K562 (cell line): Measurements from ENCODE around the gene TMOD2. TPM values are rescaled to one million over a fixed set of nuclear protein-coding genes. Genes with fewer than 3 reads are reported as not detected.

Experiments
- ATF2 ChIP-seq: sonication (generic); formaldehyde crosslinking; IDR thresholded peaks from 2 replicates; pipeline ENCODE4 v1.8.1; 2022; ENCODE audit warnings: missing genetic modification reagents
- HBP1 ChIP-seq: fragments of 450-650 bp; formaldehyde crosslinking; IDR thresholded peaks from 2 replicates; pipeline ENCODE4 v1.4.0; 2022; ENCODE audit warnings: missing genetic modification characterization
- MAFF ChIP-seq: IDR thresholded peaks from 2 replicates; pipeline ENCODE4 v1.6.1; 2012; ENCODE audit warnings: low read length, improper control_type of control experiment
- NCOR1 ChIP-seq: fragments of 450-650 bp; IDR thresholded peaks from 2 replicates; pipeline ENCODE4 v1.6.1; 2016; ENCODE audit warnings: mild to moderate bottlenecking, moderate library complexity
- POLR2A ChIP-seq: fragments of 450-650 bp; conservative IDR thresholded peaks from 2 replicates; pipeline ENCODE4 v1.6.1; 2016
- TARDBP ChIP-seq: fragments of 450-650 bp; IDR thresholded peaks from 2 replicates; pipeline ENCODE4 v1.6.1; 2016
- USF1 ChIP-seq: sonication (generic); formaldehyde crosslinking; IDR thresholded peaks from 2 replicates; pipeline ENCODE4 v1.9.0; 2022; ENCODE audit warnings: mild to moderate bottlenecking, missing genetic modification reagents
- ZBTB34 ChIP-seq: fragments of 250-450 bp; sonication (Bioruptor Pico); IDR thresholded peaks from 2 replicates; pipeline ENCODE4 v1.8.0; 2021; ENCODE audit warnings: mild to moderate bottlenecking, moderate library complexity
- ZC3H8 ChIP-seq: fragments of 450-650 bp; IDR thresholded peaks from 2 replicates; pipeline ENCODE4 v1.6.1; 2017
- ZNF121 ChIP-seq: sonication (generic); formaldehyde crosslinking; conservative IDR thresholded peaks from 2 replicates; pipeline ENCODE4 v1.8.0; 2022; ENCODE audit warnings: missing genetic modification reagents
- ZNF184 ChIP-seq: sonication (generic); formaldehyde crosslinking; IDR thresholded peaks from 2 replicates; pipeline ENCODE4 v1.5.0; 2020; ENCODE audit warnings: missing genetic modification reagents
- ZNF280B ChIP-seq: fragments of 250-450 bp; sonication (Bioruptor Pico); IDR thresholded peaks from 2 replicates; pipeline ENCODE4 v1.5.1; 2021; ENCODE audit warnings: mild to moderate bottlenecking
- ZNF395 ChIP-seq: fragments of 200-800 bp; sonication (Bioruptor generic); IDR thresholded peaks from 2 replicates; pipeline ENCODE4 v1.6.1; 2017; ENCODE audit warnings: missing genetic modification characterization, missing compliant biosample characterization
- ZNF592 ChIP-seq: fragments of 450-650 bp; IDR thresholded peaks from 2 replicates; pipeline ENCODE4 v1.6.1; 2017; ENCODE audit warnings: antibody characterized with exemption, mild to moderate bottlenecking
- ZNF695 ChIP-seq: fragments of 450-650 bp; formaldehyde crosslinking; IDR thresholded peaks from 2 replicates; pipeline ENCODE4 v1.4.0; 2020; ENCODE audit warnings: mild to moderate bottlenecking, moderate library complexity
- ZNF717 ChIP-seq: fragments of 250-450 bp; sonication (Bioruptor Pico); IDR thresholded peaks from 2 replicates; pipeline ENCODE4 v1.5.0; 2021
- ZNF75A ChIP-seq: fragments of 450-650 bp; formaldehyde crosslinking; IDR thresholded peaks from 2 replicates; pipeline ENCODE4 v1.4.0; 2020; ENCODE audit warnings: mild to moderate bottlenecking
- ZSCAN32 ChIP-seq: fragments of 450-650 bp; formaldehyde crosslinking; IDR thresholded peaks from 2 replicates; pipeline ENCODE4 v1.4.0; 2020; ENCODE audit warnings: mild to moderate bottlenecking, moderate library complexity
- polyA plus RNA-seq, 8 experiments: library from polyadenylated mRNA; depleted of rRNA in 4 of 8; stranded (reverse) in 5 of 8; unstranded in 3 of 8; fragments of >200 nt; fragmentation: Nextera tagmentation in 2 of 8; fragmentation: Illumina TruSeq in 1 of 8; extraction: Ambion mirVana in 2 of 8; extraction: Trizol in 1 of 8; gene quantifications; 2 replicates each; pipeline versions ENCODE4 v1.2.1 to v1.2.3, GENCODE V29; 2011 to 2014; ENCODE audit warnings: inconsistent platforms in 1 of 8, missing spikeins in 1 of 8
- total RNA-seq, 7 experiments: library from RNA; depleted of rRNA in 6 of 7; stranded (reverse); fragments of >200 nt in 6 of 7; fragmentation: Illumina TruSeq in 2 of 7; extraction: Trizol in 2 of 7; gene quantifications; 2 replicates each; pipeline versions ENCODE4 v1.2.1 to v1.2.3, GENCODE V29; 2011 to 2021; ENCODE audit warnings: low replicate concordance in 1 of 7

The TMOD2 gene
- total and polyA plus RNA-seq, 9 of the 15 experiments (the other 6 are each of a cell fraction or from before 2014, with no cell fraction given) = 0.49 to 3.8 (median 3.0) TPM

GRCh38 chr15:51702710-51703109 is 48.7 kb upstream of the TMOD2 start (continued):
- no peak for TF ChIP-seq ATF2 (CRISPR knock-in tag)
- no peak for TF ChIP-seq USF1 (CRISPR knock-in tag)
- TF ChIP-seq ZC3H8 = no peak
- TF ChIP-seq ZNF592 = 0 out of 2 replicates have a peak, but pooled peaks have one; percentile 19
- TF ChIP-seq ZBTB34 (CRISPR knock-in tag) = no peak
- TF ChIP-seq TARDBP = no peak
- no peak for TF ChIP-seq ZNF717
- TF ChIP-seq ZNF75A = no peak
- TF ChIP-seq ZNF395 (CRISPR knock-in tag) = no peak
- no peak for TF ChIP-seq ZNF184 (CRISPR knock-in tag)
- TF ChIP-seq POLR2A = no peak
- TF ChIP-seq ZNF695 (CRISPR knock-in tag) = no peak
- peak; percentile 77 for TF ChIP-seq MAFF
- no peak for TF ChIP-seq ZNF280B
- no peak for TF ChIP-seq HBP1 (CRISPR knock-in tag)
- no peak for TF ChIP-seq ZNF121 (CRISPR knock-in tag)
- no peak for TF ChIP-seq ZSCAN32
- peak; percentile 72 for TF ChIP-seq NCOR1
